Activated CD4-positive, alpha-beta T cell treated with anti-CD3 and anti-CD28 coated beads for 36 hours (primary cell): Measurements from ENCODE around the gene CCDC9B. TPM values are rescaled to one million over a fixed set of nuclear protein-coding genes. Genes with fewer than 3 reads are reported as not detected.
A peak's percentile ranks its signal among the peaks of the same experiment; 100 is the strongest.

Experiments
- ATAC-seq: fragments of 200-7000 bp; cut with Tn5 transposase; one replicate; pipeline ENCODE4 v1.10.0; 2021; ENCODE audit warnings: mild to moderate bottlenecking, moderate library complexity
- CTCF ChIA-PET: fragments of 350-600 bp; sonication (Branson Sonifier 250); formaldehyde crosslinking; loops from one replicate; lab custom pipeline; 2021; ENCODE audit warnings: antibody characterized with exemption; lab: Charles Lee
- POLR2A ChIA-PET: fragments of 350-600 bp; sonication (Branson Sonifier 250); formaldehyde crosslinking; loops from one replicate; lab custom pipeline; 2021; ENCODE audit warnings: antibody characterized with exemption, inconsistent platforms; lab: Charles Lee
- DNase-seq: peaks from one replicate; pipeline ENCODE4 v3.0.0-alpha.2; 2020
- H3K27ac Mint-ChIP-seq: one replicate; pipeline ENCODE4 v1.8.0; 2021; ENCODE audit warnings: mixed read lengths
- H3K27me3 Mint-ChIP-seq: one replicate; pipeline ENCODE4 v1.8.0; 2021; ENCODE audit warnings: mixed read lengths
- H3K36me3 Mint-ChIP-seq: one replicate; pipeline ENCODE4 v1.8.0; 2021; ENCODE audit warnings: low read depth, mixed read lengths
- H3K4me1 Mint-ChIP-seq: one replicate; pipeline ENCODE4 v1.8.0; 2021; ENCODE audit warnings: mixed read lengths
- H3K4me3 Mint-ChIP-seq: one replicate; pipeline ENCODE4 v1.8.0; 2021; ENCODE audit warnings: mild to moderate bottlenecking, moderate library complexity, mixed read lengths
- H3K9me3 Mint-ChIP-seq: one replicate; pipeline ENCODE4 v1.8.0; 2021; ENCODE audit warnings: low read depth, mixed read lengths
- intact Hi-C, 2 experiments: fragments of 100-400 bp; cut with DNase I in 1 of 2; cut with micrococcal nuclease in 1 of 2; formaldehyde crosslinking; loops; one replicate each; pipeline versions ENCODE4 v1.14.2 to v1.15.1; 2022 to 2024; cut with DNase I, micrococcal nuclease
- total RNA-seq, 2 experiments: library from RNA; stranded (reverse); gene quantifications; one replicate each; pipeline ENCODE4 v1.2.3, GENCODE V29; 2021

Gene CCDC9B
- total RNA-seq, 2 experiments from 2014 or later = 0.65 to 0.98 TPM

DNA sequence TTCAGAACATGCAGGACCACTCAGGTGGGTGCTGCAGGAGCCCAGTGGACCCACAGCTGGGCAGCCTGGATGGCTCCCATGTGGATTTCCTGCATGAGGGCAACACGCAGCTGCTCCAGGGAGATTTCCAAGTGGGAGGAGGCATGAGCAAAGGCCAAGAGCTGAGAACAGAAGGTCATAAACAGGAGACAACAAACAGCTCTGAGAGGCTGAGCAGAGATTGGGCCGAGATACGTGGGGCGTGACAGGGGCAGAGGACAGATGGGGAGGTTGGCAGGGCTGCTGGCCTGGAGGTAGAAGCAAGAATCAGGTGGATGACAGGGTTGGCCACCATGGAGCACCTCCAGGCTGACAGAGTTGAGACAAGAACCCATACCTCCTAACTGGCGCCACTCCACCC lies 13.0 kb upstream of the CCDC9B start:
- no peaks in the 10 kb centered on the region for H3K9me3 Mint-ChIP-seq
- ChIA-PET CTCF (interaction anchor here (0.6 to 2.8 kb wide), 4 partner anchors 9 to 448 kb away, joined by 4 to 10 read pairs (median 6); partner anchors contain the start of gene CCDC9B), POLR2A (no interaction called here)
- intact Hi-C loops = no loop called here
- H3K4me1 Mint-ChIP-seq = peaks cover 2% of the 10 kb centered on the region
- H3K36me3 Mint-ChIP-seq = no peaks in the 10 kb centered on the region
- peaks cover 7% of the 10 kb centered on the region for H3K27me3 Mint-ChIP-seq
- no peak overlapping the region for H3K27ac Mint-ChIP-seq
- ATAC-seq (no peak), DNase-seq (no peak)
- H3K4me3 Mint-ChIP-seq = no peak overlapping the region

DNA sequence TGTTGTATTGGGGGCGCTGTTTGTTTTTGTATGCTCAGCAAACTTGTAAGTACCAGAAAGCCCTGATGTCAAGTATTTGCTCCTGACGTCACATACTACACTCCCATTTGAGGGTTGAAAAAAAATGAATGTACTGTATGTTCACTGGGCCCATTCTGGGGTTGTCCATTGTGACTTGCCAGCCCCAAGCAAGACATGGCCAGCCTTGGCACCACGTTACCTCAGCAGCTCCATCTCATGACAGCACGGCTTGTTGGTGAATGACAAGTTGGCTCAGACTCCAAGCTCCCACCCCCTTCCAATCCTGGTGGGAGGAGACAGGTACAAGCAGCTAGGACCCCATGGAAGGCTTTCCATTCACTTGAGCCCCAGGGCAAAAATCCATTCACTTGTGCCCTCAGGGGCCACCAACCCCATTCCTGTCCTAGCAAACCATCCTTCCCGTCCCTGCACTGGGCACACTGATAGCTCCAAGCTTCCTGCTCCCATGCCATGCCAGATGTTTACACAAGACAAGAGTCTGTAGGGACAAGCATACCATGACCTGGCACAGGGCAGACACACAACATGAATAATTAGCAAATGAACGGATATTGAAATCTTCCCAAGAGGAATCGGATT lies 11.7 kb upstream of the CCDC9B start:
- peaks cover 7% of the 10 kb centered on the region for H3K27me3 Mint-ChIP-seq
- no peaks in the 10 kb centered on the region for H3K36me3 Mint-ChIP-seq
- ChIA-PET CTCF (interaction anchor here (0.8 to 1.6 kb wide), 4 partner anchors 13 to 73 kb away, joined by 3 to 5 read pairs (median 4); partner anchors contain the start of gene PLCB2), POLR2A (no interaction called here)
- ATAC-seq = no peak
- intact Hi-C loops = no loop called here
- no peaks in the 10 kb centered on the region for H3K4me1 Mint-ChIP-seq
- no peak overlapping the region for H3K4me3 Mint-ChIP-seq
- no peaks in the 10 kb centered on the region for H3K9me3 Mint-ChIP-seq
- H3K27ac Mint-ChIP-seq = no peak overlapping the region
- DNase-seq = no peak

DNA sequence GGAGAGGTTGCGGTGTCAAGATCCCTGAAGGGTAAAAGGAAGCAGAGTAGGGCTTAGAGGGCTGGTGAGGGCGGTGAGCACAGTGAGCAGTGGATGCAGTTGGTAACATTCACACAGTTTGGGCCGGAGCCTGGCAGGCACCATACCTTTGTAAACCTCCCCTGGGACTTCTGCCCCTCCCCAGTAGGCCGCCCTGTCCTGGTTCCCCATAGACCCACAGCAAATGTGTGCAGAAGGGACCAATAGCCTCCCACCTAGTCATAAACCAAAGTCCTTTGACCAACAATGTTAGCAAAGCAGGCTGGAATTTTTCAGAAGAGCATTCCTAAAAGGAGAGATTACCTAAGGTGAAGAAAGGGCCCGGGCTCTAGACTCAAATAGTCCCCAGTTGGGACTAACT lies 8.4 kb upstream of the CCDC9B start:
- no peak overlapping the region for H3K27ac Mint-ChIP-seq
- CTCF ChIA-PET = interaction anchor here (0.5 to 1.2 kb wide), 2 partner anchors 17 to 586 kb away, joined by 3 read pairs; no protein-coding TSS in a partner anchor
- H3K36me3 Mint-ChIP-seq = no peaks in the 10 kb centered on the region
- DNase-seq = no peak
- H3K4me1 Mint-ChIP-seq = no peaks in the 10 kb centered on the region
- intact Hi-C loops = no loop called here
- no peaks in the 10 kb centered on the region for H3K9me3 Mint-ChIP-seq
- POLR2A ChIA-PET = no interaction called here
- no peaks in the 10 kb centered on the region for H3K27me3 Mint-ChIP-seq
- no peak overlapping the region for H3K4me3 Mint-ChIP-seq
- no peak for ATAC-seq

DNA sequence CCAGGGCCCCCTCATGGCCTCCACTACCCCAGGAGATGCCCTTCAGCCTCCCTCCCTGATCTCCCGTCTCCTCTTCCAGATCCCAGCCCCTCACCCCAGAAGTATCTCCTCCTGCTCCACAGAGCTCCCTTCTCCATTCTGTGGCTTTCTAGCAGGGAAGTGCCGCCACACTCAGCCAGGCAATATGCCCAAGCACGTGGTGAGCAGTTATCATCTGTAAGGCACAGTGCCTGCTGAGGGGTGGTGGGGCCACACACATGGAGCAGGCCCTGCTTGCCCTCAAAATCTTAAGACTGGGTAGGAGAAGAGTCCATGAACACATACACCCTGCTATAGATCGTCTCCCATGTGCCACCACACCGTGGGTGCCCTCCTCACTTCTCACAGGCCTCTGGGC lies 7.7 kb upstream of the CCDC9B start:
- H3K4me1 Mint-ChIP-seq = no peaks in the 10 kb centered on the region
- ChIA-PET CTCF (interaction anchor here (0.5 kb wide), 1 partner anchor 585 kb away, joined by 3 read pairs; no protein-coding TSS in a partner anchor), POLR2A (no interaction called here)
- H3K27me3 Mint-ChIP-seq = no peaks in the 10 kb centered on the region
- no peak overlapping the region for H3K27ac Mint-ChIP-seq
- H3K4me3 Mint-ChIP-seq = no peak overlapping the region
- DNase-seq (no peak), ATAC-seq (no peak)
- H3K36me3 Mint-ChIP-seq = no peaks in the 10 kb centered on the region
- intact Hi-C loops = no loop called here
- H3K9me3 Mint-ChIP-seq = no peaks in the 10 kb centered on the region

DNA sequence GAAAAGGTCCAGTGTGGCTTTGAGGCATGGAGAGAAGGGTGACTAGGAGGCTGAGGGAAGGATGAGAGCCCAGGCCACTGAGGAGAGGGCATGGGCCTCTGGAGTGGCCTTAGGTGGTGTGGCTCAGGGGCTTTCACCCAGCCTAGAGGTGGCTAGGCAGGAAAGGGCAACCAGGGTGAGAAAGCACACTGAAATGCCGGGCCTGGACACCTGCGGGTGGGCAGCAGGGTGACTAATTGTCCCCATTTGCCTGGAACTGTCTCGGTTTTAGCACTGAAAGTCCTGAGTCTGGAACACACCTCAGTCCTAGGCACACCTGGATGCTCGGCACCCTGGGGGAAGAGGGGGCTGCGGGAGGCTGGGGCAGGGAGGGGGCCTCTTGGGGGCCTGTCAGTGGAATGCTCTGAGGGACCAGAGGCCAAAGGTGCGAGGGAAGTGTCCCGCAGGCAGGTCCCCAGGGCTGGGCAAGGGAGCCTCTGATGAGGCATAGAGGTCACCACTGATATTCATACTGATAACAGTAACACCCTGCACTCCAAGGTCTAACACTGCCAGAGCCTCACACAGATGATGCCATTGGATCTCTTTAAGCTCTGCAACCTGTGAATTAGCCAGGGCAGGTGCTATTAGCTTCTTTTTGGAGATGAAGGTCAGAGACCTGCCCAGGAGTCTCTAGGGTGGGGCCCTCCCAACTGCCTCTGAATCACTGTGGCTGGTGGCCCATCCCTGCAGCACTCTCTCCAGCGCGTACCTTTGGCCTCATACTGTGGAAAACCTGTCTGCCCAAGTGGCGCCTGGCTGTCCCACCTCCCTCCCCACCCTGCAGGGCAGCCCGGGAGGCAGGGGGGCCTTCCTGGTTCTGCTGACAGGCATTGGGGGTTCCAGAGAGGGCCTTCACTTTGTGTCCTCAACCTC lies 7.1 kb upstream of the CCDC9B start:
- no peak overlapping the region for H3K27ac Mint-ChIP-seq

DNA sequence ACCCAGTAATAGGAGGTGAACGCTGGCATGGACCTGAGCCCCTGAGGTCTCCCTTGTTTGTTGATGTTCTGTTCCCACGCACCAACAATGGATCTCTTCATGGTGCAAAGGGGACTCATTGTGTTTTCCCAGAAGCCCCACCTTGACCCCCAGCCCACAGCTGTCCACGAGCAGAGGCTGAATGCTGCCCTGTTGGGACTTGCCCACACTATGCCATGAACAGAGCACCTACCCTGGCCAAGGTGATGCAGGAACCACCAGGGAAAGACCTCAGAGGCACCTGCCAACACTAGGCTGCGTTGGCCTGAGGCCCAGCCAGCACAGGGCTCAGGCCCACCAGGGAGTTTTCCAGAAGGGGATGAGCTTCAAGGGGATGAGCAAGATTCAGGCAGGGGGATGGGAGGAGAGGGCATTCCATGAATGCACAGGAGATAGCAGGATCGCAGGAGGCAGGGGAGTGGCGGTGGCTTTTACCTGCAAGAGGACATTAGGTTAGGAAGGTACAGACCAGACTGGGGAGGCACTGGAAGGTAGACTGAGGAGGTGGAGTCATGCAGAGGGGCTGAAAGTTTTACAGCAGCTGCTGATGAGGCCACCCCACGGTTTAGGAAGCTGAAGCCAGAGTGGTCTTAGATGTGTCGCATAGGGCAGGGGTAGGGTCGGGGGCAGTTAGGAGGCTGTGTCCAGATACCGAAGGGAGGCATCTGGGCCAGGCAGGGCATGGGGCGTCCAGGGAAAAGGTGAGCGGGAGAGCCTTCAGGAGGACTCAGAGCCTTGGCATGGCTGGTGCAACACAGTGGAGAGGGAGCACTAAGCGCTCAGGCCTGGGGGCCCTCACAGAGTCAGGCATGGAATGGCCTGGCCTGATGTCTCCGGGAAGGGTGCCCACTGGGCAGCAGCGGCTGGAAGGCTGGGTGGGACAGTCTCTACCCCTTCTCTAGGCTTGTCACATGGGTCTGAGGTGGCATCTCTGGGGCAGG lies 6.1 kb upstream of the CCDC9B start:
- DNase-seq = no peak
- intact Hi-C loops = no loop called here
- no peaks in the 10 kb centered on the region for H3K4me1 Mint-ChIP-seq
- no peak overlapping the region for H3K4me3 Mint-ChIP-seq
- no peak for ATAC-seq
- ChIA-PET CTCF (interaction anchor here (0.7 to 11.4 kb wide), 2 partner anchors 21 to 75 kb away, joined by 3 to 151 read pairs; no protein-coding TSS in a partner anchor), POLR2A (no interaction called here)
- H3K27ac Mint-ChIP-seq = no peak overlapping the region
- H3K27me3 Mint-ChIP-seq = no peaks in the 10 kb centered on the region
- H3K36me3 Mint-ChIP-seq = no peaks in the 10 kb centered on the region
- no peaks in the 10 kb centered on the region for H3K9me3 Mint-ChIP-seq

More for the DNA sequence above, 7.1 kb upstream of the CCDC9B start:
- no peak for ATAC-seq
- DNase-seq = no peak
- Mint-ChIP-seq H3K27me3 (no peaks in the 10 kb centered on the region), H3K9me3 (no peaks in the 10 kb centered on the region), H3K4me3 (no peak overlapping the region), H3K36me3 (no peaks in the 10 kb centered on the region), H3K4me1 (no peaks in the 10 kb centered on the region)
- intact Hi-C loops = no loop called here
- POLR2A ChIA-PET = no interaction called here
- CTCF ChIA-PET = interaction anchor here (11.4 kb wide), 1 partner anchor 74 kb away, joined by 151 read pairs; no protein-coding TSS in a partner anchor

DNA sequence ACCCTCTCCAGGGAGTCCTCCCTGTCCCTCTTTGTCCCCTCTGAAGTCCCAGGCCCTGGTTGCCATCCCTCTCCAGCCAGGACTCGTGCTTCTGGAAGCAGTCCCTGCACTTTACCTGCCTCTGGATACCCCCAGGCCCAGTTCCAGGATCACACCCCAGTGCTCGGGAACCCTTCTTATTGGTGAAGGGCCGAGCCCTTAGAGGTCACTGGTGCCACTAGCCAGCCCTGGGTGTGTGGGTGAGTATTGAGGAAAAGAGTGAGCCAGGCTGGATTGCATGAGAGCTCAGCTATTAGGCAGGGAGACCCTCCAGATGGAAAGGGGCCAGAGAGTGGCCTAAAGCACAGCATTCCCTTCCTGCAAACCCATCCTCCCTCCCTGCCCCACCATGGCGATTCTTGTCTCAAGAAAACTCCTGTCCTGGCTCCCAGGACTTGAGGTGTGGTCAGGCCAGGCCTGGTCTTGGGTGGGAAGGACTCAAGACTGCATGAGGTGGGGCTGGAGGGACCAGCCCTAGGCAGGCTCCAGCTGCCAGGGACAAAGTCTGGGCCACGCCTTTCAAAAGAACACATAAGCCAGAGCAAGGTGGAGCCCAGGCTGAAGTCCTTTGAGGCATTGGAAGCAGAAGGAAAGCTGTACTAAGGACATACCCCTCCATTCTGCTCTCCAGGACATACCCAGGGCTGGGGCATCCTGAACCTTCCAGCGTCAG lies 5.3 kb upstream of the CCDC9B start:
- no peaks in the 10 kb centered on the region for H3K27me3 Mint-ChIP-seq
- no peak overlapping the region for H3K4me3 Mint-ChIP-seq
- H3K36me3 Mint-ChIP-seq = no peaks in the 10 kb centered on the region
- DNase-seq = no peak
- POLR2A ChIA-PET = no interaction called here
- no peaks in the 10 kb centered on the region for H3K9me3 Mint-ChIP-seq
- no peak for ATAC-seq
- intact Hi-C loops = no loop called here
- CTCF ChIA-PET = interaction anchor here (0.7 to 11.4 kb wide), 4 partner anchors 8 to 75 kb away, joined by 3 to 151 read pairs (median 8); no protein-coding TSS in a partner anchor
- no peaks in the 10 kb centered on the region for H3K4me1 Mint-ChIP-seq
- H3K27ac Mint-ChIP-seq = no peak overlapping the region

DNA sequence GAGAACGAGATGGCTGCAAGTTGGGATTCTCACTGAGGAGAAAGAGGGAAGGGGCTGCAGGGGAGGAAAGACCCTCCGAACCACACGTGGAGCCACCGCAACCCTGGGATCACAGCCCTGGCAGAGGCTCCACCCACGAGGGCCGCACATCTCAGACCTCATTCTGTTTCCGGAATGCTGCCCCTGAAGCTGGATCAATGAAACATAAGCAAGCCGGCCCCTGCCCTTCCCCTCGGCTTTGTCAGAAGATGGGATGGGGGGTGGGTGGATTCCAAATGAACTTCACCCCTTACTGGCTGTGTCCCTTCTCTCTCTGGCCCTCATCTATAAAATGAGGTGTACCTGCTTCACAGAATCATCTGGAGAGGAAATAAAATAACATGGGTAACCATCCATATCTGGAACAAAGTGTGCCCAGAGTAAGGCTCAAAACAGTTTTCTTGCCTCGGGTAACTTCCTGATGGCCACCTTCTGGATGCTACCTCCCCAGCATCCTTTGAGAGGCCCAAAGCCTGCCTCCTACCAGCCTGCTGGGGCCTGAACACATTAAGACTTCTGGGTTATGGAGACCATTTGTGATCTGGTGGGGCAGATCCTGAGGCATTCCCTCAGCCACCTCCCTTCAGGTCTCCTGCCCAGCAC lies 4.6 kb upstream of the CCDC9B start:
- ATAC-seq (no peak), DNase-seq (no peak)
- ChIA-PET CTCF (interaction anchor here (0.7 to 11.4 kb wide), 15 partner anchors 8 to 184 kb away, joined by 3 to 151 read pairs (median 8); partner anchors contain the start of gene INAFM2), POLR2A (no interaction called here)
- Mint-ChIP-seq H3K9me3 (no peaks in the 10 kb centered on the region), H3K27me3 (no peaks in the 10 kb centered on the region), H3K36me3 (no peaks in the 10 kb centered on the region), H3K4me3 (no peak overlapping the region), H3K27ac (no peak overlapping the region), H3K4me1 (no peaks in the 10 kb centered on the region)
- intact Hi-C loops = no loop called here

DNA sequence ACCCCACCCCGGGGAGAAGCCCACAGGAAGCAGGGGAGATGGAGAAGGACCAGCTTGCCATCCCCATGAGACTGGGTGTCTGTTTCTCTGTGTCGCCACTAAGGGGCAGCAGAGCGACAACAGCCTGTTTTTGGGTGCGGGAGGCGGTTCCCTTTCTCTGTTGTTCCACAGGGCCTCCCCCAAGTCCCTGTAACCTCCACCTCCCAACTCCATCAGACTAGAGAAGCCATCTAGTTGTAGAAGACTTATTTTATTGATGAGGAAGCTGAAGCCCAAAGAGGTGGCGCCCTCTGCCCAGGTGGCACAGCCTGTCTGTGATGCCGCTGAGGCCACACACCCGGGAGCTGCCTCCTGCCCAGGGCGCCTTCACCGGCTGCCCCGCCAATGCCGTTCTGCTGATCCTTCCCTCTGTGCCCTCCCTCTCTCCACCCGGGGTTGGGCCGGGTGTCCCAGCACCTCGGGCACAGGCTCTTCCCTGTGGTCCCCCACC lies 3.9 kb upstream of the CCDC9B start:
- H3K9me3 Mint-ChIP-seq = no peaks in the 10 kb centered on the region
- DNase-seq = peak; percentile 85
- POLR2A ChIA-PET = interaction anchor here (0.6 kb wide), 1 partner anchor 477 kb away, joined by 3 read pairs; no protein-coding TSS in a partner anchor
- CTCF ChIA-PET = interaction anchor here (0.6 to 11.4 kb wide), 33 partner anchors 9 to 607 kb away, joined by 3 to 151 read pairs (median 5); partner anchors contain the start of genes ANKRD63, INAFM2, IVD and PAK6
- intact Hi-C loops = loop anchor here (1.0 to 5.0 kb wide), 3 partner anchors 24 to 163 kb away; no protein-coding TSS in a partner anchor
- ATAC-seq = peak; percentile 93
- no peaks in the 10 kb centered on the region for H3K36me3 Mint-ChIP-seq
- H3K4me1 Mint-ChIP-seq = no peaks in the 10 kb centered on the region
- H3K27ac Mint-ChIP-seq = no peak overlapping the region
- no peak overlapping the region for H3K4me3 Mint-ChIP-seq
- no peaks in the 10 kb centered on the region for H3K27me3 Mint-ChIP-seq
